ENCODE data around the gene VSTM2L. TPM values are rescaled to one million over a fixed set of nuclear protein-coding genes. Genes with fewer than 3 reads are reported as not detected.

Gene VSTM2L
- total RNA-seq, 1 donor from 2014 or later: 0.52 TPM

DNA sequence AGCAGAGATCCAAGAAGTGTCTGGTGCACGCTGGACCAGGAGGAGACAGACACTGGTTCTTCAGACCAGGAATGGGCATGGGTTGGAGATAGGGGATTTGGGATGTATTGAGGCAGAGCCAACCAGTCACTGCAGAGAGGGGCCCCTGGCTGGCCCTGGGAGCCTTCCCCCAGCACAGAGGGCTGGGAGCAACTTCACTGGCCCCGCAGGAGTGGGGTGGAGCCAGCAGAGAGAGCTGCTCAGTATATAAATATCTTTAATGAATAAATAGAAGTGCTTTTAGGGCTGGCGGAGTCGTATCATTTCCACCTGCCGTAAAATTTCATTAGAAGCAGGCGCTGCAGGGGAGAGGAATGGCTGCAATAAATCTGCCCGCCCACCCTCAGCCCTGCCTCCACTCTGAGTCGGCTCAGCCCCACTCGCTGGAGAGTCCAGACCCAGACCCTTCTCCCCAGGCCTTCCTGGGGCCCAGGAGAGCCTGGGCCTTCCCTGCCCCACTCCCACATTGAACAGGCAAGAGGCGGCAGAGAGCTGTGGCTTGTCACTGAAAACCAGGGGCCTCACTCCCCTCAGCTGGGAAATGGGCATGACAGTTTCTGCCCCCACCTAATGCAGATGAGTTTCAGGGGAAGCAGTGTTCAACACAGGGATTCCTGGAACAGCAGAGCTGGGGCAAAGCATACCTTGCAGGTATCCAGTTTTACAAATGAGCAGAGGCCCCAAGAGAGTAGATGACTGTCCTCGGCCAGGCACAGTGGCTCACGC, 23.9 kb upstream of the VSTM2L start:
- no peak for ATAC-seq

DNA sequence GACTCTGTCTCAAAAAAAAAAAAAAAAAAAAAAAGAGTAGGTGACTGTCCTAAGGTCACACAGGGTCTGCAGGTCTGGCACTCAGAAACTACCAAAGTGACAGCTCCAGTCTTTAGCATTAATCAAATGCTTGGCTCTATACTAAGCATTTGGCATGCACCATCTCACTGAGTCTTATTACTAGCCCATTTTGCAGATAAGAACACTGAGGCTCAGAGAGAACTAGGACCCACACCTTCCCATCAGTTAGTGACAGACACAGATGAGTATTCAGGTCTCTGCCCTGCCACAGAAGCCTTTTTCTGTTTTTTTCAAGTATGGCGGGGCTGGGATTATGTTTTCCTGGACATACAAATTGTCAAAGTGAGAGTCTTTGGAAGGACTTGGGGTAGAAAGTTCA, 23.1 kb upstream of the VSTM2L start:
- ATAC-seq: no peak

DNA sequence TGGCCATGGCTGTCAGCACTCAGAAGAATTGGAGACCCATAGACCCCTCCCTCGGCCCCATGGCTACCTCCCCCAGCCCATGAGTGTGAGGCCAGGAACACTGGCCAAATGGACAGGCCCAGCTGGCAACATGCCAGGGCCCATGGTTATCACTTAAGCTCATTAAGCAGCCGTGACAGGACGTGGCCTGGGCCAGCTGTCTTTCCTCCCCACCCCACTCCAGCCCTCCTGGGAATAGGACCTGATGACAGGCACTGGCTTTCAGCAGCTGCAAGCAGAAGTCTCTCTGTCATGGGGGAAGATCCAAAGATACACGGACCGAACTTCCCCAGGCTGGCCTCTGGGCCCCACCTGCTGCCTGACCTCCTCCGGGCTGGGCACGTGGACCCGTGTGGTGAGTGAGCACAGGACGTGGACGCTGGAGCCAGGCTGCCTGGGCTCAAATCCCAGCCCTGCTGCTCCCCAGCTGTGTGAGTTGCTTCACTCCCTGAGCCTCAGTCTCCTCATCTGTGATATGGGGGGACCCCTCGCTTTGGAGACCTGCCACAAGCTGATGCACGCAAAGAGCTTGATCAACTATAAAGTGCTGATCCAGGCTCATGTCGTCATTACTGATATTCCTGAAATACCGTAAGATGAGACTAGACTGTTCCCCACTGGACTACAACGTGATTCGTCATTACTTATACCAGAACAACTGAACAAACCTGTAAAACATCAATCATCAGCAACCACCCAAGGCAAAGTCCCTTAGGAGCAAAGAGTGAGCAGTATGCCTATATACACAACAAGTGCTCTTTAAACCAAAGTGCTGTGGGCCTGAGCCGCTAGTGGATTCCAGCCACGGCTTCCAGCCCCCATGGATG, 22.0 kb upstream of the VSTM2L start:
- ATAC-seq: peak; percentile 44

DNA sequence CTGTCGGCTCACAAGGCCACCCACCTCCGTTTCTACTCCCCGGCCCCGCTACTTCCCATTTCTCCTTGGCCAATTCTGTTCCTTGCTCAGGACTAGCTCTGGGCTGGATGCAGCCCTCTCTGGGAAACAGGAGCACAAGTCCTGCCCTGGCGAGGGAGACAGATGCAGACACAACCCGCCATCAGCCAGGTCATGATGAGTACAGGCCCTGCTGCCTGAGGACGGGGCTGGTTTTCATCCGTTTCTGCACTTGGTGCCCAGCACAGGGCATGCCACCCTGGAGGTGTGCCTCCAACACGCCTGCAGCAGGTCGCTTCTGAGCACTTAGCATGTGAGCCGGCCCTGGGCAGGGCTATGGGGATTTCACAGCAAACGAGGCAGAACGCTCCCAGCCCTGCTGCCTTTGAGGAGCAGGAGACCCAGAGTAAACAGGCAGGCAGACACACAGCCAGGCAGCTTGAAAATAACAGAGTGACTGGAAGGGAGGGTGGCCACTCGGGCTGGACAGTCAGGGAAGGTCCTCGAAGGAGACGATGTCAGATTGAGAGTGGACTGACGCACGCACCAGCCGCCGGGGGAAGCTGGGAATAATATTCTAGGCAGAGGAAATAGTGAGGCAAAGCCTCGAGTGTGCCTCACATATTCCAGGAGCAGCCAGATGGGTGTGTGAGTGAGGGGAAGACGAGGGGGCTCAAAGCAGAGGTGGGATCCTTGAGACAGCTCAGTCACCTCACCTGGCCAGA, 21.2 kb upstream of the VSTM2L start:
- peak; percentile 10 for ATAC-seq

DNA sequence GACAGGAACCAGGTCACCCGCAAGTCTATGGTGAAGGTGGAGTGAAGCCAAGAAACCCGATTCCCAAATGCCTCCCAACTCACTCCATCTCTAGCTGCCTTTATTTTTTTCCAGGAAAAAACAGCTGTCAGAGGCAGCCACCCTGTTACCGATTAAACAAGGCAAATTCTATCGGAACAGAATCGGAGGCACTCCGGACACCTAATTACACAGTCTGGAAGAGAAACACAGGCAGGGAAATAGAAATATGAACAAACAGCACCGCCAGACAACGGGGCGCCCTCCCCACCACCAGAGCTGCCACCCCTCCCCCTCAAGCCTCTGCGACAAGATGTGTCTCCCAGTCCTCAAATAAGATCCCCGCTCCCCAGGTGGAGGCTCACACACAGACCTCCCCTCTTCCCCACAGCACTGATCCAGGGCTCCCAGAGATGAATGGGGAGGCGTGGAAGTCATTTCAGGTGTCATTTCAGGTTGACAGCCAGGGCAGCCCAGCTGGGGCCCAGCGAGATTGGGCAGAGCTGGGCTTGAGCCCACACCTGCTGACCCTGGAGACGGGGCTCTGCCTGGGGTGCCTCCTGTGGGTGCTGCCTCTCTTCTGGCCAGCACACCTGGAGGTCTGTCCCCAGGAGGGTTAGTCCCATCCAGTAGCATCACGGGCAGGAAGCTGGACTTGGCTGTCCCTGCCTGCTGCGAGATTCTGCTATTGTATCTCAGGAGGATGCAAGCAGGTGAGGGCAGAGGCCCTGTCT, 19.8 kb upstream of the VSTM2L start:
- ATAC-seq: no peak

GRCh38 chr20:37885042-37885441, 17.9 kb upstream of the VSTM2L start:
- no peak for ATAC-seq

- no peak for ATAC-seq
Observed at GRCh38 chr20:37885593-37886503, 17.1 kb upstream of the VSTM2L start.

GRCh38 chr20:37886851-37887297, 16.1 kb upstream of the VSTM2L start:
- no peak for ATAC-seq

DNA sequence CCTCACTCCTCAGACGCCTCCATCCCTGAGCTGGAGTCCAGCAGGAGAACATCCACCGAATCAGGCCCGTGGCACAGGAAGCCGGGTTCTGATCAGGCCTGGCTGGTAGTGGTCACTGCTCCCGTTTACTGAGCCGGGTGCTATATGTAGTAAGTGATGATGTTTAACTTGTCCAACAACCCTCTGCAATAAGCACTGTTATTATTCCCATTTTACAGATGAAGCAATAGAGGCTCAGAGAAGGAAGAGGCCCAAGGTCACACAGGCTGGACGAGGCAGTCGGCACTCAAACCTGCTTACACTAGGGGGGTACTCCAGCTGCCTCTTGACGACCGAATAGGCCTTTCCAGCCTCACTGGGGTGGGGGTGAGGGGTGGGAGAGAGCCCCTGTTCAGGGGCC, 14.3 kb upstream of the VSTM2L start:
- ATAC-seq: no peak

DNA sequence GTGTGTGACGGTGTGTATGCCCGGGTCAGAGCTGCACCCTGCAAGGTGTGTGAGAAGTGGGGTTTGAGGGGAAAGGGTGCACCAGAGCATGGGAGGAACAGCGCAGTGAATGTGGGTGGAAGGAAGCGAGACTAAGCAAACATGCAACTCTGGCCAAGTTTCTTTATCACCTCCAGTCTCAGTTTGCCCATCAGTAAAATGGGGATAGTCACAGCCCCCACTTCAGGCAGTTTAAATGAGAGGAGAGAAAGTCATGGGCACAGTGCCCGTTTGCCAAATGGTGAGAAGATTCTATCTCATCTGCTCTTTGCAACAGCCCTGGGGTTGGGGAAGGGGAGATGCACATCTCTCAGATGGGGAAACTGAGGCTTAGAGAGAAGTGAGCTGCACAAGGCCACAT, 12.8 kb upstream of the VSTM2L start:
- ATAC-seq: no peak

- ATAC-seq: no peak
Observed at GRCh38 chr20:37890643-37891042, 12.3 kb upstream of the VSTM2L start.

GRCh38 chr20:37892001-37892400, 10.9 kb upstream of the VSTM2L start:
- ATAC-seq: peak; percentile 24

DNA sequence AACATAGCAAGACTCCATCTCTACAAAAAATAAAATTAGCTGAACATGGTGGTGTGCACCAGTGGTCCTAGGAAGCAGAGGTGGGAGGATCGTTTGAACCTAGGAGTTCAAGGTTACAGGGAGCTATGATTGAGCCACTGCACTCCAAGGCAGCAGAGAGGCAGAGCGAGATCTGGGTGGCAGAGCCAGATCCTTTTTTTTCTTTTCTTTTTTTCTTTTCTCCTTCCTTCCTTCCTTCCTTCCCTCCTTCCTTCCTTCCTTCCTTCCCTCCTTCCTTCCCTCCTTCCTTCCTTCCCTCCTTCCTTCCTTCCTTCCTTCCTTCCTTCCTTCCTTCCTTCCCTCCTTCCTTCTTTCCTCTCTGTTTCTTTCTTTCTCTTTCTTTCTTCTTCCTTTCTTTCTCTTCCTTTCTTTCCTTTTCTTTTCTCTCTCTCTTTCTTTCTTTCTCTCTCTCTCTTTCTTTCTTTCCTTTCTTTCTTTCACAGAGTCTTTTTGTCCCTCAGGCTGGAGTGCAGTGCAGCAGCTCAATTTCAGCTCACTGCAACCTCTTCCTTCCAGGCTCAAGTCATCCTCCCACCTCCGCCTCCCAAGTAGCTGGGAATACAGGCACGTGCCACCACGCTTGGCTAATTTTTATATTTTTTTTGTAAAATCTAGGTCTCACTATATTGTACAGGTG, 9.2 kb upstream of the VSTM2L start:
- ATAC-seq: no peak

DNA sequence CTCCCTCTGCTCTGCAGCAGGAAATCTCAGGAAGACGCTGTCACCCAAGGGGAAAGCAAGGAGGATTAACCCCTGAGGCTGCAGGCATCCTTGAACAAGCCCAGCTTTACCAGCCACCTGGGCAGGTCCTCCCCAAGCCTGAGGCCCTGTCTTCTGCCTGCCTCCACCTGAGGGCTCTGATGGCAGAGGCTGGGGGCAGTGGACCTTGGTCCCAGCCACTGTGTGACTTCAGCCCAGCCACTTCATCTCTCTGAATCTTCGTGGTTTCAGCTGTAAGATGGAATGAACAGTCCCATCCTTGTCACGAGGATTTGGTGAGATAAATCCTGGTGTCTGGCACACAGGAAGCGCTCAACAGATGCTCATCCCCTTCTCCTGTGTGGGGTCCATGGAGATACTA, 8.5 kb upstream of the VSTM2L start:
- no peak for ATAC-seq

GRCh38 chr20:37895166-37895565, 7.8 kb upstream of the VSTM2L start:
- ATAC-seq: no peak

GRCh38 chr20:37896932-37897548, 5.9 kb upstream of the VSTM2L start:
- ATAC-seq: no peak

DNA sequence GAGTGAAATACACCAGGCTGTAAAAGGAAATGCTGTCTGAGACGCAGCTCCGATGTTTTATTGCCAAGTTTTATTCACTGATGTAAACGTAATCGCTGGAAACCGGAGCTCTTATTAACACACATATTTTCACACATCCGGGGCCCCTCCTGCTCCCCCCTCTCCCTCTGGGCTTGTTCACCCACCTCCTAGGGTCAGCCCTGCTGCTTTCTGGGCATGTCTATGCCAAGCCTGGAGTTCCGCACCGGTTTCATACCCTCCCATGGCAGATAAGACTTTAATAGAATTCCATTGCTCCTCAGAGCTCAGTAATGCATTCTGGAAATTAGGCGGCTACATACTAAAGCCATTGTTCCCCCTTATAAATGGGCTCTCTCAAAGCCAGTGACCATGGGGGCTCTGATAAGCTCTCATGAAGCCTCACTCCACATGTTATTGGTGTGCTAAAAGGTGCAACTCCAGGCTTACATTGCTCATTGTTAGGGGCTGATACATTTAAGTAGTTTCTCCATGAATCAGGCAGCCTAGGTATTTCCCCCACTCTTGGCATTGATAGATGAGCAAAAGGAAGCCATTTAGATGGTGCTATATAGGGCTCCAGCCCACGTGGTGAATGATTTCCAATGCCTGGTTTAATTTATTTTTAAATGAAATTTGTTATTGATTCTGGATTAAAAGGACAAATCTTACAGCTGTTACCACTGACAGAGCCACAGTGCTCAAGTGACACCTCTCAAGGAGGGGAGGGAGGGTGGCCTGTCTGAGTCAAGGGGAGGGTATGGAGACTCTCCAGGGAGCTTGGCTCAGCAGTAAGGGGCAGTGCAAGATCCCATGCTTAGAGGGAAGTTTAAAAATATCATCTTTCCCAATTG, 4.5 kb upstream of the VSTM2L start:
- ATAC-seq: no peak

GRCh38 chr20:37899105-37900045, 3.6 kb upstream of the VSTM2L start:
- ATAC-seq: no peak
